ENCODE data around the gene LILRB4. TPM values are rescaled to one million over a fixed set of nuclear protein-coding genes. Genes with fewer than 3 reads are reported as not detected.
"Not testable (repeated sequence)": the region's sequence is repeated elsewhere in the genome, so short reads cannot be mapped to it uniquely, and the experiment has no call there.

The LILRB4 gene
- total and polyA plus RNA-seq, 9 donors, result 0.48 to 6.9 (median 1.0) TPM; not detected in 1

GRCh38 chr19:54630782-54631181 lies 32.0 kb upstream of the LILRB4 start:
- peaks cover 0 to 8% of the 10 kb centered on the region in 2 donors for H3K9me3 ChIP-seq
- TF ChIP-seq EP300 (IDR thresholded peaks at IDR 0.05) (no peak), CTCF (IDR thresholded peaks at IDR 0.05) (no peak), POLR2A (IDR thresholded peaks at IDR 0.05) (no peak)
- intact Hi-C loops (cut with DNase I), result loop anchor here in 1 of 4 donors (5.0 kb wide), 1 partner anchor 348 kb away; the partner anchor contains the start of gene LILRB2
- H3K27me3 ChIP-seq, result no peaks in the 10 kb centered on the region
- no peaks in the 10 kb centered on the region for H3K36me3 ChIP-seq
- H3K4me3 ChIP-seq, result no peak overlapping the region
- 34 to 56% (median 38%) methylated on average over 6 of the region's 6 CpGs for WGBS, 3 donors
- no peaks in the 10 kb centered on the region for H3K4me1 ChIP-seq (ENCODE audit: insufficient read depth)
- DNase-seq, result no peak
- no peak overlapping the region for H3K27ac ChIP-seq

DNA sequence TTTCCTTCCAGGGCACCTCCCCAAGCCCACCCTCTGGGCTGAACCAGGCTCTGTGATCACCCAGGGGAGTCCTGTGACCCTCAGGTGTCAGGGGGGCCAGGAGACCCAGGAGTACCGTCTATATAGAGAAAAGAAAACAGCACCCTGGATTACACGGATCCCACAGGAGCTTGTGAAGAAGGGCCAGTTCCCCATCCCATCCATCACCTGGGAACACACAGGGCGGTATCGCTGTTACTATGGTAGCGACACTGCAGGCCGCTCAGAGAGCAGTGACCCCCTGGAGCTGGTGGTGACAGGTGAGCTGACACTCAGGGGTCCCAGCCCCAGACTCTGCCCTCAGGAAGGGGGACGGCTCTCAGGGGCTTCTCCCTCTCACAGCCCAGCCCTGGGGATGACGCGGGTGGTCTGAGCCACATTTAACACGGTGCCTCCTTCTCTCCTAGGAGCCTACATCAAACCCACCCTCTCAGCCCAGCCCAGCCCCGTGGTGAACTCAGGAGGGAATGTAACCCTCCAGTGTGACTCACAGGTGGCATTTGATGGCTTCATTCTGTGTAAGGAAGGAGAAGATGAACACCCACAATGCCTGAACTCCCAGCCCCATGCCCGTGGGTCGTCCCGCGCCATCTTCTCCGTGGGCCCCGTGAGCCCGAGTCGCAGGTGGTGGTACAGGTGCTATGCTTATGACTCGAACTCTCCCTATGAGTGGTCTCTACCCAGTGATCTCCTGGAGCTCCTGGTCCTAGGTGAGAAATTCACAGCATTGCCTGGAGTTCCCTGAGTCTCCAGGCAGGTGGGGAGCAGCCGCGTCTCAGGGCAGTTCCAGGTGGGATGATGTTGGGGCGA lies 31.1 kb upstream of the LILRB4 start:
- not testable (repeated sequence) for H3K9me3 ChIP-seq; DNase-seq; H3K4me3 ChIP-seq; H3K36me3 ChIP-seq; H3K27me3 ChIP-seq; H3K4me1 ChIP-seq (ENCODE audit: insufficient read depth); H3K27ac ChIP-seq
- intact Hi-C loops (cut with DNase I), result loop anchor here in 1 of 4 donors (5.0 kb wide), 1 partner anchor 349 kb away; the partner anchor contains the start of gene LILRB2
- WGBS, 3 donors, result 67 to 73% (median 69%) methylated on average over 23 of the region's 23 CpGs

DNA sequence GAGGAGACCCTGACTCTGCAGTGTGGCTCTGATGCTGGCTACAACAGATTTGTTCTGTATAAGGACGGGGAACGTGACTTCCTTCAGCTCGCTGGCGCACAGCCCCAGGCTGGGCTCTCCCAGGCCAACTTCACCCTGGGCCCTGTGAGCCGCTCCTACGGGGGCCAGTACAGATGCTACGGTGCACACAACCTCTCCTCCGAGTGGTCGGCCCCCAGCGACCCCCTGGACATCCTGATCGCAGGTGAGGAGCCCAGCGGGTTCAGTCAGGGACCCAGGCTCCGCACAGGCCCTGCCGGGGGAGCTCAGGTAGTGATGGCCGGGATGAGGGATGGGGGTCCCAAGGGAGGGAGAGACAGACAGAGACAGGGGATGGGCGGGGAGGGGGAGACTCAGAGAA lies 30.3 kb upstream of the LILRB4 start:
- not testable (repeated sequence) for H3K9me3 ChIP-seq; H3K27me3 ChIP-seq; DNase-seq; H3K36me3 ChIP-seq; H3K27ac ChIP-seq; H3K4me1 ChIP-seq (ENCODE audit: insufficient read depth); H3K4me3 ChIP-seq
- WGBS, 3 donors, result 76 to 83% (median 76%) methylated on average over 16 of the region's 16 CpGs
- intact Hi-C loops (cut with DNase I), result loop anchor here in 1 of 4 donors (5.0 kb wide), 1 partner anchor 350 kb away; the partner anchor contains the start of gene LILRB2

DNA sequence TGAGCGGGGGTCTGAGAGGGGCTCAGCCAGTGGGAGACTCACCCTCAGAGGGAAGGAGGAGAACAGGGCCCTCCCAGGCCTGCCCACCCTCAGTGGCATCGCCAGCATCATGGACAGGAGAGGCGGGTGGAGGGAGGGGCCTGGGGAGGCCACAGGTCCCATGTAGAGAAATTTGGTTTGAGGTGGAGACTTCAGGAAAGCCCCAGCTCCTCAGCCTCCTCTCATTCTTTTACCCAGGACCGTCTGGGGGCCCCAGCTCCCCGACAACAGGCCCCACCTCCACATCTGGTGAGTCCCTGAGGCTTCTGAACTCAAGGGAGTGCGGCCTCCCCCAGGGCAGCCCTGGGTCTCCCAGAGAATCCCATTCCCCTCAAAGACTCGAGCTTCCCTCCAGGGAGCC lies 29.4 kb upstream of the LILRB4 start:
- WGBS, 3 donors, result 52 to 71% (median 67%) methylated on average over 6 to 7 of the region's 7 CpGs
- H3K27ac ChIP-seq, result no peak overlapping the region
- no peaks in the 10 kb centered on the region for H3K9me3 ChIP-seq
- H3K4me1 ChIP-seq (ENCODE audit: insufficient read depth), result no peaks in the 10 kb centered on the region
- intact Hi-C loops (cut with DNase I), result loop anchor here in 1 of 4 donors (5.0 kb wide), 1 partner anchor 351 kb away; the partner anchor contains the start of gene LILRB2
- no peak for DNase-seq
- TF ChIP-seq POLR2A (IDR thresholded peaks at IDR 0.05), result no peak
- no peak for TF ChIP-seq EP300 (IDR thresholded peaks at IDR 0.05)
- TF ChIP-seq CTCF (IDR thresholded peaks at IDR 0.05), result no peak
- no peak overlapping the region for H3K4me3 ChIP-seq
- no peaks in the 10 kb centered on the region for H3K27me3 ChIP-seq
- no peaks in the 10 kb centered on the region for H3K36me3 ChIP-seq

GRCh38 chr19:54636081-54636480 lies 26.7 kb upstream of the LILRB4 start:
- H3K4me1 ChIP-seq (ENCODE audit: insufficient read depth); intact Hi-C loops (cut with DNase I); DNase-seq; H3K36me3 ChIP-seq; H3K27me3 ChIP-seq; H3K9me3 ChIP-seq; H3K4me3 ChIP-seq; H3K27ac ChIP-seq: not testable (repeated sequence)
- WGBS, 3 donors, result 2 to 25% (median 6%) methylated on average over 12 of the region's 12 CpGs

DNA sequence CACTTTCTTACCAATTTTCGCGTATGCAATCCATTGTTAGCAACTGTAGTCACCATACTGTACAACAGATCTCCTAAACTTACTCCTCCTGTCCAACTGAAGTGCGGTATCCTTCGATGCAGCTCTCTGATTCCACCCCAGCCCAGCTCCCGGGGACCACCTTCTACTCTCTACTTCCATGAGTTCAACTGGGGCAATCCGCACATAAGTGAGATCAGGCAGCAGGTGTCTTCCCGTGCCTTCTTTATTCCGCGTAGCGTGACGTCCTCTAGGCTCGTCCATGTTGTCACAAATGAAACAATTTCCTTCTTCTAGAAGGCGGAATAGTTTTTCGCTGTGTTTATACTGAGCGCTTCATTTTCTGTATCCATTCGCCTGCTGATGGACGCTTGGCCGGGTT lies 24.1 kb upstream of the LILRB4 start:
- WGBS, 3 donors, result 87 to 91% (median 91%) methylated on average over 18 of the region's 18 CpGs
- Histone ChIP-seq H3K36me3 (no peaks in the 10 kb centered on the region), H3K4me1 (ENCODE audit: insufficient read depth) (no peaks in the 10 kb centered on the region), H3K9me3 (no peaks in the 10 kb centered on the region), H3K27ac (no peak overlapping the region), H3K27me3 (no peaks in the 10 kb centered on the region), H3K4me3 (no peak overlapping the region)
- no peak for DNase-seq
- no peak for TF ChIP-seq POLR2A (IDR thresholded peaks at IDR 0.05)
- TF ChIP-seq CTCF (IDR thresholded peaks at IDR 0.05), result no peak
- TF ChIP-seq EP300 (IDR thresholded peaks at IDR 0.05), result no peak
- intact Hi-C loops (cut with DNase I), result no loop called here

DNA sequence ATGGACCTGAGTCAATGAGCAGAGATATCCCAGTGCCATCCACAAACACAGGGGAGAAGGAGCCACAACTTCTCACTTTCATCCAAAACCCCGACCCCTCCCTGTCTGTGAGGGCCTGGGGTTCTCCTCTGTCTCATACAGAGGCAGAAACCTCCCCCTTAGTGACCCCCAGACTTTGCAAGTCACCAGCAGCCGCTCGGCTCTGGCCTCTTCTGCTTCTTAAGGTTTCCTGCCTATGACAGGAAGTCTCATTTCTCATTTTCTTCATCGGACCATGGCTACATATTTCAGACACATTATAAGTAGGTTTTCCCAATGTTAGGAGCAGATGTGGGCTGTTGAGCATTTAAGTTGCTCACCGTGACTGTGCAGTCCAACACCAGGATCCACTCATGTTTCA lies 19.8 kb upstream of the LILRB4 start:
- H3K4me1 ChIP-seq (ENCODE audit: insufficient read depth); intact Hi-C loops (cut with DNase I); H3K27ac ChIP-seq; H3K4me3 ChIP-seq; H3K27me3 ChIP-seq; H3K9me3 ChIP-seq; DNase-seq; H3K36me3 ChIP-seq: not testable (repeated sequence)
- 67 to 80% (median 72%) methylated on average over 5 of the region's 5 CpGs for WGBS, 3 donors

- H3K36me3 ChIP-seq; H3K27ac ChIP-seq; H3K4me3 ChIP-seq; H3K4me1 ChIP-seq (ENCODE audit: insufficient read depth); H3K27me3 ChIP-seq; DNase-seq; intact Hi-C loops (cut with DNase I); H3K9me3 ChIP-seq: not testable (repeated sequence)
- 69 to 83% (median 76%) methylated on average over 6 of the region's 6 CpGs for WGBS, 3 donors
Measured at GRCh38 chr19:54643583-54643982, 19.2 kb upstream of the LILRB4 start.

Data from ovary (tissue), 9 donors.